22Rv1 (cell line): ENCODE results near the gene ZNF836.

Experiments
- H3K27ac ChIP-seq: fragments of 450-650 bp; 2 replicates; pipeline ENCODE4 v1.5.1; 2017
- ZFX ChIP-seq: fragments of 450-650 bp; IDR thresholded peaks from 2 replicates; pipeline ENCODE4 v1.6.1; 2017; ENCODE audit warnings: antibody characterized with exemption, borderline replicate concordance
- TF ChIP-seq, protein P1 (sequence below): fragments of 450-650 bp; IDR thresholded peaks from 2 replicates; pipeline ENCODE4 v1.5.1; 2017; ENCODE audit warnings: mild to moderate bottlenecking

The ZNF836 gene

DNA sequence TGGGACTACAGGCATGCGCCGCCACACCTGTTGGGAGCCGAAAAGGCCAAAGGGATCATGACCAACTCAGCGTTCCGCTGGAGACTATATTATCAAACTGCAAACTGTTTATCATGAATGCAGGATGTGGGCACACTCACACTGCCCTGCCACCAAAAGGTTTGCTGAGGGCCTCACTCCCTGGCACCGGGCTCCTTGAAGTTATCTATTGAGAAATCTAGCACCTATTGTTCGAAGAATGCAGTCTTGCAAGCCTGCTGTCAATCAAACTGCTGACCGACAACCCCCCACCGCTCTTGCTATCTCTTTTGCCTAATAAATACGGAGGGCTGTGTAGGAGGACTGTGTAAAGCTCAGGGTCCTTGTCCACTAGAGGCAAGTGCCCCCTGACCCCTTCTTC, 5.2 kb upstream of the ZNF836 start:
- H3K27ac ChIP-seq: no peak overlapping the region
- TF ChIP-seq, protein P1, sequence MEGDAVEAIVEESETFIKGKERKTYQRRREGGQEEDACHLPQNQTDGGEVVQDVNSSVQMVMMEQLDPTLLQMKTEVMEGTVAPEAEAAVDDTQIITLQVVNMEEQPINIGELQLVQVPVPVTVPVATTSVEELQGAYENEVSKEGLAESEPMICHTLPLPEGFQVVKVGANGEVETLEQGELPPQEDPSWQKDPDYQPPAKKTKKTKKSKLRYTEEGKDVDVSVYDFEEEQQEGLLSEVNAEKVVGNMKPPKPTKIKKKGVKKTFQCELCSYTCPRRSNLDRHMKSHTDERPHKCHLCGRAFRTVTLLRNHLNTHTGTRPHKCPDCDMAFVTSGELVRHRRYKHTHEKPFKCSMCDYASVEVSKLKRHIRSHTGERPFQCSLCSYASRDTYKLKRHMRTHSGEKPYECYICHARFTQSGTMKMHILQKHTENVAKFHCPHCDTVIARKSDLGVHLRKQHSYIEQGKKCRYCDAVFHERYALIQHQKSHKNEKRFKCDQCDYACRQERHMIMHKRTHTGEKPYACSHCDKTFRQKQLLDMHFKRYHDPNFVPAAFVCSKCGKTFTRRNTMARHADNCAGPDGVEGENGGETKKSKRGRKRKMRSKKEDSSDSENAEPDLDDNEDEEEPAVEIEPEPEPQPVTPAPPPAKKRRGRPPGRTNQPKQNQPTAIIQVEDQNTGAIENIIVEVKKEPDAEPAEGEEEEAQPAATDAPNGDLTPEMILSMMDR: no peak
- no peak for TF ChIP-seq ZFX

DNA sequence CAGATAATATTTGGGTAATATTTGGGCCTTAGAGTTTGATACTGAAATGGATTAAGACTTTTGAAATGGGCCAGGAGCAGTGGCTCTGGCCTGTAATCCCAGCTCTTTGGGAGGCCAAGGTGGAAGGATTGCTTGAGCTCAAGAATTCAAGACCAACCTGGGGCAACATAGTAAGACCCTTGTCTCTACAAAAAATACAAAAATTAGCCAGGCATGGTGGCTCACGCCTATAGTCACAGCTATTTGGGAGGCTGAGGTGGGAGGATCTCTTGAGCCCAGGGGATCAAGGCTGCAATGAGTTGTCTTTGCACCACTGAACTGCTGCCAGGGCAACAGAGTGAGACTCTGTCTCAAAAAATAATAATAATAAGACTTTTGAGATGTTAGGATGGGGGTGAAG, 926 bp upstream of the ZNF836 start:
- TF ChIP-seq, protein P1: no peak
- TF ChIP-seq ZFX: no peak
- peak overlapping the region; percentile 68; the same call in 1 of the 2 replicates for H3K27ac ChIP-seq

DNA sequence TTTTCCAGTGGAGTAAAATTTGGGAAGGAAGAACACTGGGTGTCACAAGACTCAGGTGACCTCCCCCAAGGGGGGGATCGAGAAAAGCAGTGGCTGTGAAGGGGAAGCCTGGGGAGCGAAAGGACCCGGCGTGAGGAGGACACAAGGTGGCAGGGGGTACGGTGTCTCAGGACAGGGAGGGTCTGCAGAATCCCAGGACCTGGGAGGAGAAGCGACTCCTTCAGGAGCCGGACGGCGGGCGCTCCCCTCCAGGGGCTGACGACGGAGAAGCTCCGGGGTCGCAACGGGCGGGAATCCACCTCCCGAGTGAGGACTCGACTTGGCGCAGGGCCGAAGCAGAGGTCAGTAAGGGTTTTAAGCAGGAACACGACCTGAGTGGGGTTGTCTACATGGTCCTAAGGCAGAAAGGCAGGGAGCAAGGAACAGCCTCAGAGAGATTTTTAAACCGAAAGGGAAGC, 529 bp downstream of the ZNF836 start:
- TF ChIP-seq, protein P1: no peak
- TF ChIP-seq ZFX: no peak
- peak overlapping the region; percentile 68 for H3K27ac ChIP-seq

DNA sequence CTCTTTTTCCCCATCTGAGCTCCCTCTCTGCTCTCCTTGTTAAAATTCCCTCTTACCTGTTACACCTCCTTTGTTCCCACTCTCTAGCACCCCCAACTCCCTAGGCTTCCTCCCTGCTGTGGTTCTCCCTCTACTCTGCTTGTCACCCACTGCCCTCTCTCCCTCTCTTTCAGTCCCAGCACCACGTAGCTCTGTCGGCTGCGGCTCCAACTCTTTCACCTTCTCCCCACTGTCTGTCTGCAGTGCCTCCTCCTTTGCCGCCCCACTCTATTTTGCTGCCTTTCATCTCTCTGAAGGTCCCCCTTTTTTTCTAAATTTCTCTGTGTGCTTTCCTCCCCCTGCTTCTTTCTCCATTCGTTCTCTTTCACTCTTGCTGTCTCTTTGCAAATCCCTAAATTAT, 1.1 kb downstream of the ZNF836 start:
- H3K27ac ChIP-seq: no peak overlapping the region
- TF ChIP-seq, protein P1: no peak
- TF ChIP-seq ZFX: no peak

DNA sequence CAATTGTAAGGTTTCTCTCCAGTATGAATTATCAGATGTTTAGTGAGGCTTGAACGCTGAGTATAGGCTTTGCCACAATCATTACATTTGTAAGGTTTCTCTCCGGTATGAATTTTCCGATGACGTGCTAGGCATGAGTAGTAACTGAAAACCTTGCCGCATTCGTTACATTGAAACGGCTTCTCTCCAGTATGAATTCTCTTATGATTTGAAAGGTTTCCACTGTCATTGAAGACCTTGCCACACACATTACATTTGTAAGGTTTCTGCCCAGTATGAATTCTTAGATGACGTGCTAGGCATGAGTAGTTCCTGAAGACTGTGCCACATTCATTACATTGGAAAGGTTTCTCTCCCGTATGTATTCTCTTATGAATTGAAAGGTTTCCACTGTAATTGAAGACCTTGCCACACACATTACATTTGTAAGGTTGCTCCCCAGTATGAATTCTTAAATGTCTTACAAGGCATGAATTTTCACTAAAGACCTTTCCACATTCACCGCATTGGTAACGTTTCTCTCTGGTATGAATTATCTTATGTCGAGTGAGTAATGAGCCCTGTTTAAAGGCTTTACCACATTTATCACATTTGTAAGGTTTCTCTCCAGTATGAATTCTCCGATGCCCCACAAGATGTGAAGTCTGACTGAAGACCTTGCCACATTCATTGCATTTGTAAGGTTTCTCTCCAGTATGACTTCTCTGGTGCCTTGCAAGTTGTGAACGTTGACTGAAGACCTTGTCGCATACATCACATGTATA, 15.6 kb downstream of the ZNF836 start:
- TF ChIP-seq, protein P1: no peak
- TF ChIP-seq ZFX: no peak

DNA sequence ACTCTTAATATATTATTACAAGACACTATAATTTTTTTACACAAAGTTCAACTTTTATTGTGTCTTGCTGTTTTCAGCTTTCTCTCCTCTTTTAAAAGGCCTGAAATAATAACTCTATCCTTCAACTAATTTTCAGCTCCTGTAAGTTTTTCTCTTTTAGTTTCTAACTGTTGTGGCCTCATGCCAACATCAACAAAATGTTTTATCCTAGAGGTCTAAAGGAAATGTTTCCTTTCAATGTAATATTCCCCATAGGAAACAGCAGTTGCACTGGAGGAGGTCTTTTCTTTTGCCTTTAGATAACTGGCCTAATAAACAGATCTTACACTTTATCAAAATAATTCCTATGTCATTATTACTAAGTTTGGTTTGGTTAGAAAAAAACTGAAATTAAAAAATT, 23.2 kb downstream of the ZNF836 start:
- H3K27ac ChIP-seq: no peak overlapping the region
- TF ChIP-seq, protein P1: no peak
- no peak for TF ChIP-seq ZFX

More for the DNA sequence above, 15.6 kb downstream of the ZNF836 start:
- no peak overlapping the region for H3K27ac ChIP-seq

DNA sequence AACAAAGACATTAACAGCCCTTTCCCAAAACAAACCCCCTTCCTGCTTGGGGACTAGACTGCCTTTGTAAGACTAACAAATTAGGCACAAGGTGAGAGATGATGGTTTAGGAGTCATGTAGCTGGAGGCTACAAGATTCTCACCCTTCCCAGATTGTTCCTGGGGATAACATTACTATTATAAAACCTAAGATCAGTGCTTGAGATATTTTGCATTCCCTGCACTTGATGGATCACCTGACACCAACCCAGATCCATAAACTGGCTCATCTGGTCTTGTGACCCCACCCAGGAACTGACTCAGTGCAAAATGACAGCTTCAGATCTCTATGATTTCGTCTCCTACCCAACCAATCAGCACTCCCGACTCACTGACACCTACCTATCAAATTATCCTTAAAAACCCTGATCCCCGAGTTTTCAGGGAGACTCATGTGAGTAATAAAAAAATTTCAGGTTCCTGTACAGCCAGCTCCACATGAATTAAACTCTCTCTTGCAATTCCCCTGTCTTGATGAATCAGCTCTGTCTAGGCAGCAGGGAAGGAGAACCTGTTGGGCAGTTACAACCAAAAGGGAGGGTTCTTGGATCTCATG, 29.3 kb downstream of the ZNF836 start:
- TF ChIP-seq, protein P1: no peak
- no peak for TF ChIP-seq ZFX
- no peak overlapping the region for H3K27ac ChIP-seq
